GM12878 (cell line): Measurements from ENCODE around the gene AGR3. TPM values are rescaled to one million over a fixed set of nuclear protein-coding genes. Genes with fewer than 3 reads are reported as not detected.

Experiments
- ATAC-seq: fragments of 200-7000 bp; cut with Tn5 transposase; 3 replicates; pipeline ENCODE4 v1.9.1; 2020; ENCODE audit warnings: mild to moderate bottlenecking, moderate library complexity
- BruUV-seq: library from RNA; stranded (reverse); fragments of 400-500 nt; replicated peaks from 2 replicates; lab custom pipeline; 2021; lab: Mats Ljungman, UMichigan
- CTCF ChIA-PET: fragments of 300-600 bp; sonication (Branson Sonifier 250); formaldehyde crosslinking; extraction: SDS; loops from one replicate; lab custom pipeline; 2021; ENCODE audit warnings: inconsistent platforms; lab: Yijun Ruan, JAX
- POLR2A ChIA-PET: fragments of 350-600 bp; formaldehyde crosslinking; extraction: SDS; loops from one replicate; lab custom pipeline; 2021; ENCODE audit warnings: inconsistent platforms; lab: Charles Lee
- RAD21 ChIA-PET: fragments of 300-600 bp; sonication (Branson Sonifier 250); formaldehyde crosslinking; loops from one replicate; lab custom pipeline; 2023; ENCODE audit warnings: antibody characterized with exemption; ENCODE audit not compliant: unreplicated experiment; lab: Charles Lee
- SMC1A ChIA-PET: fragments of 300-600 bp; sonication (Branson Sonifier 250); formaldehyde crosslinking; loops from one replicate; lab custom pipeline; 2023; ENCODE audit not compliant: unreplicated experiment, uncharacterized antibody; lab: Charles Lee
- DNase-seq: peaks from one replicate; pipeline ENCODE4 v3.0.0-alpha.2; 2011; ENCODE audit warnings: low read depth, low spot score
- FAIRE-seq: peaks from 3 replicates; lab custom pipeline; 2011; peaks lifted over from hg19 to GRCh38; lab: Jason Lieb, UNC
- H2AFZ ChIP-seq: 2 replicates; pipeline ENCODE4 v1.6.0; 2011; ENCODE audit warnings: low read depth, low read length, control low read depth; ENCODE audit not compliant: control insufficient read depth
- H3K27ac ChIP-seq: 2 replicates; pipeline ENCODE4 v1.5.1; 2011; ENCODE audit warnings: control low read depth; ENCODE audit not compliant: control insufficient read depth, insufficient read depth
- H3K27me3 ChIP-seq, 2 experiments: replicated peaks in 1 of 2; 2 replicates each; pipeline versions ENCODE4 v1.6.0 to v1.6.1; 2011; ENCODE audit warnings: low read length in 1 of 2; ENCODE audit not compliant: control insufficient read depth in 2 of 2, insufficient read depth in 2 of 2
- H3K36me3 ChIP-seq, 2 experiments: 2 replicates each; pipeline ENCODE4 v1.5.1; 2011; ENCODE audit warnings: low read length in 1 of 2; ENCODE audit not compliant: control insufficient read depth in 2 of 2, insufficient read depth in 2 of 2
- H3K4me1 ChIP-seq: 2 replicates; pipeline ENCODE4 v1.6.1; 2011; ENCODE audit warnings: mild to moderate bottlenecking, low read length, moderate library complexity, mixed read lengths; ENCODE audit not compliant: control insufficient read depth, insufficient read depth
- H3K4me2 ChIP-seq: 2 replicates; pipeline ENCODE4 v1.6.0; 2011; ENCODE audit warnings: control low read depth; ENCODE audit not compliant: control insufficient read depth, insufficient read depth
- H3K4me3 ChIP-seq: fragments of 200-600 bp; sonication (generic); 2 replicates; pipeline ENCODE4 v1.5.1; 2016
- H3K79me2 ChIP-seq: 2 replicates; pipeline ENCODE4 v1.6.0; 2011; ENCODE audit warnings: low read length; ENCODE audit not compliant: control insufficient read depth, insufficient read depth
- H3K9ac ChIP-seq: 2 replicates; pipeline ENCODE4 v1.8.0; 2011; ENCODE audit warnings: low read length, control low read depth, mixed read lengths; ENCODE audit not compliant: control insufficient read depth, insufficient read depth
- H3K9me3 ChIP-seq: replicated peaks from 3 replicates; pipeline ENCODE4 v1.5.1; 2011; ENCODE audit warnings: mild to moderate bottlenecking, low read length; ENCODE audit not compliant: control insufficient read depth, insufficient read depth
- H4K20me1 ChIP-seq: 2 replicates; pipeline ENCODE4 v1.6.0; 2011; ENCODE audit not compliant: control insufficient read depth, insufficient read depth
- ATF7 ChIP-seq: fragments of 450-650 bp; IDR thresholded peaks from 2 replicates; pipeline ENCODE4 v1.6.1; 2016; ENCODE audit warnings: low read depth, mild to moderate bottlenecking
- BMI1 ChIP-seq: fragments of 450-650 bp; IDR thresholded peaks from 2 replicates; pipeline ENCODE4 v1.6.1; 2016; ENCODE audit warnings: mild to moderate bottlenecking, moderate library complexity, borderline replicate concordance
- CBFB ChIP-seq: IDR thresholded peaks from 2 replicates; pipeline ENCODE4 v1.6.1; 2016; ENCODE audit warnings: antibody characterized with exemption, low read depth
- CEBPB ChIP-seq, 2 experiments: fragments of 150-350 bp in 1 of 2; IDR thresholded peaks; 2 replicates each; pipeline ENCODE4 v1.6.1; 2012 to 2014; ENCODE audit warnings: low read depth in 2 of 2, low read length in 2 of 2, borderline replicate concordance in 1 of 2, inconsistent platforms in 1 of 2
- CHD4 ChIP-seq: fragments of 200-600 bp; sonication (generic); IDR thresholded peaks from 2 replicates; pipeline ENCODE4 v1.6.1; 2016; ENCODE audit warnings: mild to moderate bottlenecking
- EP300 ChIP-seq, 2 experiments: fragments of 150-350 bp in 1 of 2; IDR thresholded peaks; 2 replicates each; pipeline ENCODE4 v1.6.1; 2011 to 2012; ENCODE audit warnings: low read depth in 2 of 2, low read length in 2 of 2, borderline replicate concordance in 1 of 2, improper control_type of control experiment in 1 of 2, inconsistent platforms in 1 of 2; ENCODE audit not compliant: control insufficient read depth in 1 of 2
- ETV6 ChIP-seq, 2 experiments: fragments of 450-650 bp in 1 of 2; IDR thresholded peaks in 1 of 2; conservative IDR thresholded peaks in 1 of 2; 2 replicates each; pipeline ENCODE4 v1.6.1; 2014; ENCODE audit warnings: antibody characterized with exemption in 1 of 2, borderline replicate concordance in 1 of 2, low read depth in 1 of 2, mild to moderate bottlenecking in 1 of 2, moderate library complexity in 1 of 2
- MYB ChIP-seq: fragments of 150-350 bp; IDR thresholded peaks from 2 replicates; pipeline ENCODE4 v1.6.1; 2014; ENCODE audit warnings: mild to moderate bottlenecking, low read depth, low read length, borderline replicate concordance
- STAT3 ChIP-seq: IDR thresholded peaks from 2 replicates; pipeline ENCODE4 v1.6.1; 2011; ENCODE audit warnings: low read depth, low read length, improper control_type of control experiment
- SUPT20H ChIP-seq: IDR thresholded peaks from 2 replicates; pipeline ENCODE4 v1.6.1; 2011; ENCODE audit warnings: low read depth, mild to moderate bottlenecking, low read length, moderate library complexity, borderline replicate concordance; ENCODE audit not compliant: control insufficient read depth
- TCF12 ChIP-seq: IDR thresholded peaks from 2 replicates; pipeline ENCODE4 v1.6.1; 2011; ENCODE audit warnings: low read depth, mild to moderate bottlenecking, low read length
- YY1 ChIP-seq: IDR thresholded peaks from 2 replicates; pipeline ENCODE4 v1.6.1; 2011; ENCODE audit warnings: low read depth, mild to moderate bottlenecking, low read length
- ZNF622 ChIP-seq: fragments of 450-650 bp; IDR thresholded peaks from 2 replicates; pipeline ENCODE4 v1.6.1; 2017; ENCODE audit warnings: mild to moderate bottlenecking, inconsistent platforms
- WGBS: methylation state at CpG from one replicate; pipeline ENCODE4 v1.1.6; 2016; ENCODE audit warnings: low lambda C conversion rate; ENCODE audit not compliant: insufficient replicate concordance, insufficient coverage; ENCODE audit errors: missing lambda C conversion rate; 5-methylcytosine and 5-hydroxymethylcytosine counted together
- in situ Hi-C: fragments of 300-500 bp; cut with MboI; formaldehyde crosslinking; loops from 9 replicates; pipeline ENCODE4 v1.14.3; 2018; ENCODE audit warnings: mixed read lengths
- intact Hi-C: fragments of 100-400 bp; cut with micrococcal nuclease; formaldehyde crosslinking; loops from one replicate; pipeline ENCODE4 v1.14.2; 2022; ENCODE audit not compliant: unreplicated experiment
- polyA plus RNA-seq, 11 experiments: library from polyadenylated mRNA; depleted of rRNA in 4 of 11; unstranded in 6 of 11; stranded (reverse) in 5 of 11; fragments of >200 nt; fragmentation: Nextera tagmentation in 4 of 11; fragmentation: Illumina TruSeq in 1 of 11; extraction: Ambion mirVana in 4 of 11; extraction: Trizol in 1 of 11; gene quantifications; 1 replicate in 1 of 11; 2 replicates in 10 of 11; pipeline versions ENCODE4 v1.2.1 to v1.2.3, GENCODE V29; 2011 to 2016; ENCODE audit warnings: inconsistent platforms in 2 of 11, missing spikeins in 2 of 11, low read depth in 1 of 11
- total RNA-seq, 4 experiments: library from RNA; depleted of rRNA in 3 of 4; stranded (reverse); fragments of >200 nt in 3 of 4; fragmentation: Illumina TruSeq in 1 of 4; extraction: Trizol in 1 of 4; gene quantifications; 2 replicates each; pipeline versions ENCODE4 v1.2.1 to v1.2.3, GENCODE V29; 2013 to 2021
- TF ChIP-seq, protein P1 (sequence below): fragments of 450-650 bp; conservative IDR thresholded peaks from 2 replicates; pipeline ENCODE4 v1.6.1; 2017; ENCODE audit warnings: mild to moderate bottlenecking, moderate library complexity
- TF ChIP-seq, protein P2 (sequence below): IDR thresholded peaks from 2 replicates; pipeline ENCODE4 v1.6.1; 2011; ENCODE audit warnings: mild to moderate bottlenecking, low read depth, low read length, moderate library complexity; ENCODE audit not compliant: insufficient replicate concordance
- TF ChIP-seq, protein P3 (sequence below): fragments of 150-350 bp; IDR thresholded peaks from 2 replicates; pipeline ENCODE4 v1.6.1; 2014; ENCODE audit warnings: mild to moderate bottlenecking, low read depth, low read length
- TF ChIP-seq, protein P4 (sequence below): fragments of 450-650 bp; IDR thresholded peaks from 2 replicates; pipeline ENCODE4 v1.6.1; 2017; ENCODE audit warnings: mild to moderate bottlenecking, low read depth, inconsistent platforms; ENCODE audit not compliant: poor library complexity, severe bottlenecking

Gene AGR3
- total and polyA plus RNA-seq, 10 of the 15 experiments (the other 5 are each of a cell fraction or from before 2014, with no cell fraction given): not detected

DNA sequence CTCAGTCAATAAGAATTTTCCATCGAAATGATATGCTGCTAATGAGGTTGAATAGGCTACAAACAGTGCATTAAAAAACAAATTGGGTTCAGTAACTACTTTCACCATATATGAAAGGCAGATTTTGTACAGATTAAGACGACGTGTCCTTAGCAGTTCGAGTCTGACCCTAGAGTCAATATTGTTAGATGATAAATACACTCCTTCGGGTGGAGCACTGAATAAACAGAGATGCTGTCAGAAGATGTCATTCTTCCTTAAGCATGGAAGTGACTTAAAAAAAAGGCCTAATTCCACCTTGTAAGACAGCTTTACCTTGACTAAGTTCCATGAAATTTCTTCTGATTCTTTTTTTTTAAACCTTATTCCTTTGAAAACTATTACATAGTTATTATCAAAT, 71.2 kb downstream of the AGR3 start:
- Histone ChIP-seq H2AFZ (no peak overlapping the region), H3K27ac (no peak overlapping the region), H3K9me3 (no peaks in the 10 kb centered on the region), H4K20me1 (no peaks in the 10 kb centered on the region), H3K4me1 (no peaks in the 10 kb centered on the region), H3K27me3 (no peaks in the 10 kb centered on the region), H3K79me2 (no peaks in the 10 kb centered on the region), H3K4me3 (no peak overlapping the region), H3K4me2 (no peak overlapping the region), H3K36me3 (no peaks in the 10 kb centered on the region), H3K9ac (no peak overlapping the region)
- RAD21 ChIA-PET: no interaction called here
- intact Hi-C loops (no loop called here), in situ Hi-C loops (no loop called here)
- POLR2A ChIA-PET: no interaction called here
- SMC1A ChIA-PET: no interaction called here
- no peak for TF ChIP-seq YY1
- no peak for TF ChIP-seq STAT3
- no peak for TF ChIP-seq EP300 (IDR thresholded peaks at IDR 0.05; ENCODE audit: borderline replicate concordance in 1 of 2, control insufficient read depth in 1 of 2, low read depth in 2 of 2, low read length in 2 of 2)
- TF ChIP-seq ATF7: no peak
- no peak for TF ChIP-seq SUPT20H
- no peak for TF ChIP-seq BMI1
- TF ChIP-seq, protein P1, sequence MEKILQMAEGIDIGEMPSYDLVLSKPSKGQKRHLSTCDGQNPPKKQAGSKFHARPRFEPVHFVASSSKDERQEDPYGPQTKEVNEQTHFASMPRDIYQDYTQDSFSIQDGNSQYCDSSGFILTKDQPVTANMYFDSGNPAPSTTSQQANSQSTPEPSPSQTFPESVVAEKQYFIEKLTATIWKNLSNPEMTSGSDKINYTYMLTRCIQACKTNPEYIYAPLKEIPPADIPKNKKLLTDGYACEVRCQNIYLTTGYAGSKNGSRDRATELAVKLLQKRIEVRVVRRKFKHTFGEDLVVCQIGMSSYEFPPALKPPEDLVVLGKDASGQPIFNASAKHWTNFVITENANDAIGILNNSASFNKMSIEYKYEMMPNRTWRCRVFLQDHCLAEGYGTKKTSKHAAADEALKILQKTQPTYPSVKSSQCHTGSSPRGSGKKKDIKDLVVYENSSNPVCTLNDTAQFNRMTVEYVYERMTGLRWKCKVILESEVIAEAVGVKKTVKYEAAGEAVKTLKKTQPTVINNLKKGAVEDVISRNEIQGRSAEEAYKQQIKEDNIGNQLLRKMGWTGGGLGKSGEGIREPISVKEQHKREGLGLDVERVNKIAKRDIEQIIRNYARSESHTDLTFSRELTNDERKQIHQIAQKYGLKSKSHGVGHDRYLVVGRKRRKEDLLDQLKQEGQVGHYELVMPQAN: no peak
- TF ChIP-seq CBFB: no peak
- TF ChIP-seq, protein P2, sequence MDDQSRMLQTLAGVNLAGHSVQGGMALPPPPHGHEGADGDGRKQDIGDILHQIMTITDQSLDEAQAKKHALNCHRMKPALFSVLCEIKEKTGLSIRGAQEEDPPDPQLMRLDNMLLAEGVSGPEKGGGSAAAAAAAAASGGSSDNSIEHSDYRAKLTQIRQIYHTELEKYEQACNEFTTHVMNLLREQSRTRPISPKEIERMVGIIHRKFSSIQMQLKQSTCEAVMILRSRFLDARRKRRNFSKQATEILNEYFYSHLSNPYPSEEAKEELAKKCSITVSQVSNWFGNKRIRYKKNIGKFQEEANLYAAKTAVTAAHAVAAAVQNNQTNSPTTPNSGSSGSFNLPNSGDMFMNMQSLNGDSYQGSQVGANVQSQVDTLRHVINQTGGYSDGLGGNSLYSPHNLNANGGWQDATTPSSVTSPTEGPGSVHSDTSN: no peak
- TF ChIP-seq ZNF622: no peak
- TF ChIP-seq, protein P3, sequence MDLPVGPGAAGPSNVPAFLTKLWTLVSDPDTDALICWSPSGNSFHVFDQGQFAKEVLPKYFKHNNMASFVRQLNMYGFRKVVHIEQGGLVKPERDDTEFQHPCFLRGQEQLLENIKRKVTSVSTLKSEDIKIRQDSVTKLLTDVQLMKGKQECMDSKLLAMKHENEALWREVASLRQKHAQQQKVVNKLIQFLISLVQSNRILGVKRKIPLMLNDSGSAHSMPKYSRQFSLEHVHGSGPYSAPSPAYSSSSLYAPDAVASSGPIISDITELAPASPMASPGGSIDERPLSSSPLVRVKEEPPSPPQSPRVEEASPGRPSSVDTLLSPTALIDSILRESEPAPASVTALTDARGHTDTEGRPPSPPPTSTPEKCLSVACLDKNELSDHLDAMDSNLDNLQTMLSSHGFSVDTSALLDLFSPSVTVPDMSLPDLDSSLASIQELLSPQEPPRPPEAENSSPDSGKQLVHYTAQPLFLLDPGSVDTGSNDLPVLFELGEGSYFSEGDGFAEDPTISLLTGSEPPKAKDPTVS: no peak
- no peak for TF ChIP-seq CEBPB (IDR thresholded peaks at IDR 0.05; ENCODE audit: borderline replicate concordance in 1 of 2, low read depth in 2 of 2, low read length in 2 of 2)
- TF ChIP-seq CHD4: no peak
- TF ChIP-seq, protein P4, sequence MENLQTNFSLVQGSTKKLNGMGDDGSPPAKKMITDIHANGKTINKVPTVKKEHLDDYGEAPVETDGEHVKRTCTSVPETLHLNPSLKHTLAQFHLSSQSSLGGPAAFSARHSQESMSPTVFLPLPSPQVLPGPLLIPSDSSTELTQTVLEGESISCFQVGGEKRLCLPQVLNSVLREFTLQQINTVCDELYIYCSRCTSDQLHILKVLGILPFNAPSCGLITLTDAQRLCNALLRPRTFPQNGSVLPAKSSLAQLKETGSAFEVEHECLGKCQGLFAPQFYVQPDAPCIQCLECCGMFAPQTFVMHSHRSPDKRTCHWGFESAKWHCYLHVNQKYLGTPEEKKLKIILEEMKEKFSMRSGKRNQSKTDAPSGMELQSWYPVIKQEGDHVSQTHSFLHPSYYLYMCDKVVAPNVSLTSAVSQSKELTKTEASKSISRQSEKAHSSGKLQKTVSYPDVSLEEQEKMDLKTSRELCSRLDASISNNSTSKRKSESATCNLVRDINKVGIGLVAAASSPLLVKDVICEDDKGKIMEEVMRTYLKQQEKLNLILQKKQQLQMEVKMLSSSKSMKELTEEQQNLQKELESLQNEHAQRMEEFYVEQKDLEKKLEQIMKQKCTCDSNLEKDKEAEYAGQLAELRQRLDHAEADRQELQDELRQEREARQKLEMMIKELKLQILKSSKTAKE: no peak
- TF ChIP-seq TCF12: no peak
- no peak for TF ChIP-seq ETV6 (conservative IDR thresholded peaks at IDR 0.05 in 1 of 2, IDR thresholded peaks at IDR 0.05 in 1 of 2; ENCODE audit: borderline replicate concordance in 1 of 2, low read depth in 1 of 2)
- TF ChIP-seq MYB: no peak
- DNase-seq (no peak), FAIRE-seq (no peak), ATAC-seq (no peak)
- 30% methylated on average over 5 of the region's 5 CpGs for WGBS
- BruUV-seq: no TSS peak
- CTCF ChIA-PET: interaction anchor here (1.4 kb wide), 1 partner anchor 9 kb away, joined by 5 read pairs; no protein-coding TSS in a partner anchor
